Measurements from ENCODE around the gene SRP54. TPM values are rescaled to one million over a fixed set of nuclear protein-coding genes. Genes with fewer than 3 reads are reported as not detected.

SRP54 gene
- polyA plus RNA-seq, 2 of the 4 experiments (the other 2 are of a cell fraction): 70.8 to 103 TPM

DNA sequence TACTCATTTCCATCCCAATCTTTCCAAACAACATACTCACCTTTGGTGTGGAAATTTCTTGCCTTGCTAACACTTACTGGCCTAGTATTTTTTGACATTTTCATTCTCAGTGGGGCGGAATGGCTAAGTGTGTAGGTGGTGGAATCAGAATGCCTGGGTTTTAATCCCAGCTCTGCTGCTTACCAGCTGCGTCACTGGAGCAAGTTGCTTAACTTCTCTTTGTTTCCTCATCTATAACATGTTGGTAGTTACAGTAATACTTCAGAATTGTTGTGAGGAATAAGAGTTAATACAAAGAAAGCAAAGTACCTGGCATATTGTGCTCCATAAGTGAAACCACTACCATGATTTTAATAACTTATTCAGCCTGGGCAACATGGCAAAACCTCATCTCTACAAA, 60.3 kb downstream of the SRP54 start:
- Histone ChIP-seq H3K27ac (no peak overlapping the region), H3K4me3 (no peak overlapping the region), H3K4me1 (peaks cover 10% of the 10 kb centered on the region), H3K4me2 (no peak overlapping the region), H3K9me3 (no peaks in the 10 kb centered on the region)
- TF ChIP-seq EHMT2 (IDR thresholded peaks at IDR 0.05; ENCODE audit: low read depth) (no peak), RFX5 (IDR thresholded peaks at IDR 0.05) (no peak), PHF8 (IDR thresholded peaks at IDR 0.05; ENCODE audit: borderline replicate concordance, low read depth) (no peak), RAD21 (conservative IDR thresholded peaks at IDR 0.05 in 1 of 2, IDR thresholded peaks at IDR 0.05 in 1 of 2) (no peak), CEBPB (IDR thresholded peaks at IDR 0.05) (no peak), HDAC2 (IDR thresholded peaks at IDR 0.05) (no peak)
- TF ChIP-seq, protein P1, sequence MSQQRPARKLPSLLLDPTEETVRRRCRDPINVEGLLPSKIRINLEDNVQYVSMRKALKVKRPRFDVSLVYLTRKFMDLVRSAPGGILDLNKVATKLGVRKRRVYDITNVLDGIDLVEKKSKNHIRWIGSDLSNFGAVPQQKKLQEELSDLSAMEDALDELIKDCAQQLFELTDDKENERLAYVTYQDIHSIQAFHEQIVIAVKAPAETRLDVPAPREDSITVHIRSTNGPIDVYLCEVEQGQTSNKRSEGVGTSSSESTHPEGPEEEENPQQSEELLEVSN (IDR thresholded peaks at IDR 0.05; ENCODE audit: borderline replicate concordance, low read depth): no peak
- TF ChIP-seq, protein P2, sequence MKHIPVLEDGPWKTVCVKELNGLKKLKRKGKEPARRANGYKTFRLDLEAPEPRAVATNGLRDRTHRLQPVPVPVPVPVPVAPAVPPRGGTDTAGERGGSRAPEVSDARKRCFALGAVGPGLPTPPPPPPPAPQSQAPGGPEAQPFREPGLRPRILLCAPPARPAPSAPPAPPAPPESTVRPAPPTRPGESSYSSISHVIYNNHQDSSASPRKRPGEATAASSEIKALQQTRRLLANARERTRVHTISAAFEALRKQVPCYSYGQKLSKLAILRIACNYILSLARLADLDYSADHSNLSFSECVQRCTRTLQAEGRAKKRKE (CRISPR knock-in tag; IDR thresholded peaks at IDR 0.05; ENCODE audit: low read depth): no peak
- TF ChIP-seq, protein P3, sequence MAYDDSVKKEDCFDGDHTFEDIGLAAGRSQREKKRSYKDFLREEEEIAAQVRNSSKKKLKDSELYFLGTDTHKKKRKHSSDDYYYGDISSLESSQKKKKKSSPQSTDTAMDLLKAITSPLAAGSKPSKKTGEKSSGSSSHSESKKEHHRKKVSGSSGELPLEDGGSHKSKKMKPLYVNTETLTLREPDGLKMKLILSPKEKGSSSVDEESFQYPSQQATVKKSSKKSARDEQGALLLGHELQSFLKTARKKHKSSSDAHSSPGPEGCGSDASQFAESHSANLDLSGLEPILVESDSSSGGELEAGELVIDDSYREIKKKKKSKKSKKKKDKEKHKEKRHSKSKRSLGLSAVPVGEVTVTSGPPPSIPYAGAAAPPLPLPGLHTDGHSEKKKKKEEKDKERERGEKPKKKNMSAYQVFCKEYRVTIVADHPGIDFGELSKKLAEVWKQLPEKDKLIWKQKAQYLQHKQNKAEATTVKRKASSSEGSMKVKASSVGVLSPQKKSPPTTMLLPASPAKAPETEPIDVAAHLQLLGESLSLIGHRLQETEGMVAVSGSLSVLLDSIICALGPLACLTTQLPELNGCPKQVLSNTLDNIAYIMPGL (CRISPR knock-in tag; IDR thresholded peaks at IDR 0.05; ENCODE audit: borderline replicate concordance): no peak
- TF ChIP-seq, protein P4, sequence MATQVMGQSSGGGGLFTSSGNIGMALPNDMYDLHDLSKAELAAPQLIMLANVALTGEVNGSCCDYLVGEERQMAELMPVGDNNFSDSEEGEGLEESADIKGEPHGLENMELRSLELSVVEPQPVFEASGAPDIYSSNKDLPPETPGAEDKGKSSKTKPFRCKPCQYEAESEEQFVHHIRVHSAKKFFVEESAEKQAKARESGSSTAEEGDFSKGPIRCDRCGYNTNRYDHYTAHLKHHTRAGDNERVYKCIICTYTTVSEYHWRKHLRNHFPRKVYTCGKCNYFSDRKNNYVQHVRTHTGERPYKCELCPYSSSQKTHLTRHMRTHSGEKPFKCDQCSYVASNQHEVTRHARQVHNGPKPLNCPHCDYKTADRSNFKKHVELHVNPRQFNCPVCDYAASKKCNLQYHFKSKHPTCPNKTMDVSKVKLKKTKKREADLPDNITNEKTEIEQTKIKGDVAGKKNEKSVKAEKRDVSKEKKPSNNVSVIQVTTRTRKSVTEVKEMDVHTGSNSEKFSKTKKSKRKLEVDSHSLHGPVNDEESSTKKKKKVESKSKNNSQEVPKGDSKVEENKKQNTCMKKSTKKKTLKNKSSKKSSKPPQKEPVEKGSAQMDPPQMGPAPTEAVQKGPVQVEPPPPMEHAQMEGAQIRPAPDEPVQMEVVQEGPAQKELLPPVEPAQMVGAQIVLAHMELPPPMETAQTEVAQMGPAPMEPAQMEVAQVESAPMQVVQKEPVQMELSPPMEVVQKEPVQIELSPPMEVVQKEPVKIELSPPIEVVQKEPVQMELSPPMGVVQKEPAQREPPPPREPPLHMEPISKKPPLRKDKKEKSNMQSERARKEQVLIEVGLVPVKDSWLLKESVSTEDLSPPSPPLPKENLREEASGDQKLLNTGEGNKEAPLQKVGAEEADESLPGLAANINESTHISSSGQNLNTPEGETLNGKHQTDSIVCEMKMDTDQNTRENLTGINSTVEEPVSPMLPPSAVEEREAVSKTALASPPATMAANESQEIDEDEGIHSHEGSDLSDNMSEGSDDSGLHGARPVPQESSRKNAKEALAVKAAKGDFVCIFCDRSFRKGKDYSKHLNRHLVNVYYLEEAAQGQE (IDR thresholded peaks at IDR 0.05): no peak
- WGBS (ENCODE audit: missing lambda C conversion rate): 96% methylated on average over 2 of the region's 2 CpGs
- FAIRE-seq: no peak
- ATAC-seq: no peak
- ChIA-PET POLR2A (no interaction called here), CTCF (interaction anchor here (1.0 to 1.1 kb wide), 4 partner anchors 10 to 371 kb away, joined by 3 read pairs; no protein-coding TSS in a partner anchor)
- no peak for DNase-seq (ENCODE audit: low read depth in 1 of 2, low spot score in 1 of 2)

DNA sequence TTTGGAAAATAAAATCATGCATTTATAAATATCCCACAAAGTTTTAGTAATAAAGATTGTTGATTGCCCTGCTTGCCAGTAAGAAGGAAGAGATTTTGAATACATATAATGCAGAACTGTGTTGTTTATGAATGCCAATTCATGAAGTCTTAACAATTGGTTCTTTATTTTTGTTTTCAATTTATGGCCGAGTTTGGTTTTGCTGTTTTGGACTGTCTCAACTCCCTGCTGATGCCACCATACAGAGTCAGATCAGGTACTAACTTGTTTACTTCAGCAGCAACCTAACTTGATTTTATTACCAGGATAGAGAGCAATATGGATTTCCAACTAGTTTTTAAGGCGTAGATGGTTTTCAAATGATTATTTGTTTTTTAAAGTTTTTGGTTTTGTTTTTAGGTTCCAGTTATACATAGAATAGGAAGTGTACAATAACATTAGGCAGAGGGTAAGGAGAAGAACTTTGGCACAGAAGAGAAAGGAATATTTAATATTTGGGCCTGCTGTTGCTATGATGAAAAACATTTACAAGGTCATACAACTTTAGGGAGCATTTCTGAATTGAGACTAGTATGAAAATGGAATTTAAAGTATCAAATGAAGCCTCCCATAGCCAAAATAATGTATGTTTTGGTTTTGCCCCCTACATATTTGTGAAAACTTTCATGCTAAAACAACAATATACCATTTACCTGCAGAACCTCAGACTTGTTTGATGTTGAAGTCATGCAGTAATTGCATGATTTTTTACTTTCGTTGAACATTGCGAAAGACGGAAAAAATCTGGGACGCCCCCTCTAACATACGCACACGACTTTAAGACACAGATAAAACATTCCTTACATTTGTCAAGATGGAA, 62.4 kb downstream of the SRP54 start:
- H3K4me3 ChIP-seq: peak overlapping the region; percentile 59
- ChIA-PET CTCF (interaction anchor here (0.6 to 1.5 kb wide), 5 partner anchors 8 to 428 kb away, joined by 3 to 4 read pairs (median 4); partner anchors contain the start of gene PPP2R3C), POLR2A (interaction anchor here (0.5 to 3.0 kb wide), 17 partner anchors 8 to 407 kb away, joined by 3 to 36 read pairs (median 5); partner anchors contain the start of genes BAZ1A, NFKBIA, PPP2R3C and PRORP)
- H3K4me2 ChIP-seq: peak overlapping the region; percentile 75
- H3K9me3 ChIP-seq: no peaks in the 10 kb centered on the region
- WGBS (ENCODE audit: missing lambda C conversion rate): 19% methylated on average over 8 of the region's 8 CpGs
- DNase-seq (ENCODE audit: low read depth in 1 of 2, low spot score in 1 of 2) (no peak), FAIRE-seq (no peak), ATAC-seq (0 out of 6 replicates have a peak, but pooled peaks of 1 of the 2 experiments have one; percentile 1)
- peaks cover 32% of the 10 kb centered on the region for H3K4me1 ChIP-seq
- TF ChIP-seq RARB (CRISPR knock-in tag; IDR thresholded peaks at IDR 0.05) (no peak), HEYL (CRISPR knock-in tag; IDR thresholded peaks at IDR 0.05) (0 out of 2 replicates have a peak, but pooled peaks have one; percentile 32), JUN (IDR thresholded peaks at IDR 0.05) (no peak), BHLHE40 (IDR thresholded peaks at IDR 0.05; ENCODE audit: low read depth, low read length) (no peak), RCOR1 (IDR thresholded peaks at IDR 0.05; ENCODE audit: low read depth, low read length) (no peak), CEBPB (IDR thresholded peaks at IDR 0.05) (peak; percentile 22 to 77; a peak in 3 of 4 replicates), HOXA7 (CRISPR knock-in tag; IDR thresholded peaks at IDR 0.05) (peak; percentile 12; the same call in 1 of the 2 replicates), RFX5 (IDR thresholded peaks at IDR 0.05) (no peak)
- TF ChIP-seq, protein P5, sequence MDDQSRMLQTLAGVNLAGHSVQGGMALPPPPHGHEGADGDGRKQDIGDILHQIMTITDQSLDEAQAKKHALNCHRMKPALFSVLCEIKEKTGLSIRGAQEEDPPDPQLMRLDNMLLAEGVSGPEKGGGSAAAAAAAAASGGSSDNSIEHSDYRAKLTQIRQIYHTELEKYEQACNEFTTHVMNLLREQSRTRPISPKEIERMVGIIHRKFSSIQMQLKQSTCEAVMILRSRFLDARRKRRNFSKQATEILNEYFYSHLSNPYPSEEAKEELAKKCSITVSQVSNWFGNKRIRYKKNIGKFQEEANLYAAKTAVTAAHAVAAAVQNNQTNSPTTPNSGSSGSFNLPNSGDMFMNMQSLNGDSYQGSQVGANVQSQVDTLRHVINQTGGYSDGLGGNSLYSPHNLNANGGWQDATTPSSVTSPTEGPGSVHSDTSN (IDR thresholded peaks at IDR 0.05): no peak
- TF ChIP-seq, protein P2 (CRISPR knock-in tag; IDR thresholded peaks at IDR 0.05; ENCODE audit: low read depth): no peak
- H3K27ac ChIP-seq: peak overlapping the region; percentile 83 to 87

Data from A549 (cell line).